ENCODE results near the gene PAQR6. TPM values are rescaled to one million over a fixed set of nuclear protein-coding genes. Genes with fewer than 3 reads are reported as not detected.

The PAQR6 gene
- total RNA-seq, 1 donor from 2014 or later = 21.5 TPM

DNA sequence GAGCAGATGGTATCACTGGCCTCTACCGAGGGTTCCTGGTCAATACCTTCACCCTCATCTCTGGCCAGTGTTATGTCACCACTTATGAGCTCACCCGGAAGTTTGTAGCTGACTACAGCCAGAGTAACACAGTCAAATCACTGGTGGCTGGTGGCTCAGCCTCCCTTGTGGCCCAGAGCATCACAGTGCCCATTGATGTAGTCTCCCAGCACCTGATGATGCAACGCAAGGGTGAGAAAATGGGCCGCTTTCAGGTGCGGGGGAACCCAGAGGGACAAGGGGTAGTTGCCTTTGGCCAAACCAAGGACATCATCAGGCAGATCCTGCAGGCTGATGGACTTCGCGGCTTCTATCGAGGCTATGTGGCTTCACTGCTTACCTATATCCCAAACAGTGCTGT lies 47.8 kb downstream of the PAQR6 start:
- H3K27ac Mint-ChIP-seq = no peak overlapping the region
- H3K27me3 Mint-ChIP-seq = no peaks in the 10 kb centered on the region
- peaks cover 5% of the 10 kb centered on the region for H3K36me3 Mint-ChIP-seq (ENCODE audit: insufficient read depth)
- no peak for DNase-seq (ENCODE audit: low spot score, unreplicated experiment)
- H3K4me3 Mint-ChIP-seq (ENCODE audit: low read depth) = no peak overlapping the region
- H3K9me3 Mint-ChIP-seq (ENCODE audit: low read depth) = no peaks in the 10 kb centered on the region
- TF ChIP-seq, protein P1, sequence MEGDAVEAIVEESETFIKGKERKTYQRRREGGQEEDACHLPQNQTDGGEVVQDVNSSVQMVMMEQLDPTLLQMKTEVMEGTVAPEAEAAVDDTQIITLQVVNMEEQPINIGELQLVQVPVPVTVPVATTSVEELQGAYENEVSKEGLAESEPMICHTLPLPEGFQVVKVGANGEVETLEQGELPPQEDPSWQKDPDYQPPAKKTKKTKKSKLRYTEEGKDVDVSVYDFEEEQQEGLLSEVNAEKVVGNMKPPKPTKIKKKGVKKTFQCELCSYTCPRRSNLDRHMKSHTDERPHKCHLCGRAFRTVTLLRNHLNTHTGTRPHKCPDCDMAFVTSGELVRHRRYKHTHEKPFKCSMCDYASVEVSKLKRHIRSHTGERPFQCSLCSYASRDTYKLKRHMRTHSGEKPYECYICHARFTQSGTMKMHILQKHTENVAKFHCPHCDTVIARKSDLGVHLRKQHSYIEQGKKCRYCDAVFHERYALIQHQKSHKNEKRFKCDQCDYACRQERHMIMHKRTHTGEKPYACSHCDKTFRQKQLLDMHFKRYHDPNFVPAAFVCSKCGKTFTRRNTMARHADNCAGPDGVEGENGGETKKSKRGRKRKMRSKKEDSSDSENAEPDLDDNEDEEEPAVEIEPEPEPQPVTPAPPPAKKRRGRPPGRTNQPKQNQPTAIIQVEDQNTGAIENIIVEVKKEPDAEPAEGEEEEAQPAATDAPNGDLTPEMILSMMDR (IDR thresholded peaks at IDR 0.05; ENCODE audit: unreplicated experiment) = no peak
- no peaks in the 10 kb centered on the region for H3K4me1 Mint-ChIP-seq (ENCODE audit: low read depth)

DNA sequence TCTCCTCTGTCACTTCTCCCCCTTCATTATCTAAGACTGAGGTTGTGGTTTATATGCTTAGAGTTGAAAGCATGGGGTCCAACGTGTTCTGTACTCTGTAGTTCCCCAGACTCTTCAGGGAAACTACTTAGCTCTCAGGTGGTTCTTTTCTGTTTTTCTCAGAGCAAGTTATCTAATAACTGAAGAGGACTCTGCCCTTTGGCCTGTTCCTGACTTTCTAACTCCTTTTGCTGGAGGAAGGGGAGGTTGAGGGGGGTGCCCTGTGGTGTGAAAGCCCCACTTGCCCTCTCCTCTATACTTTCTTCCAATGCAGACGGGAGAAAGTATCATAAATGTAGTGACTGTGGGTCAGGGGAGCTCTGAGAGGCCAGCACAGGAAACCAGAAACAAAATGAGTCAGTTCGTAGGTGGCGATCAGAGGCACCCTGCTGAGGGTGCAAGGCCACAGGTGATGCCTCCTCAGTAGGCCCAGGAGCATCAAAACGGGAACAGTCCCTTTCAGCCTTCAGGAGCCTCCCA lies 49.0 kb downstream of the PAQR6 start:
- H3K27ac Mint-ChIP-seq = no peak overlapping the region
- no peaks in the 10 kb centered on the region for H3K27me3 Mint-ChIP-seq
- DNase-seq (ENCODE audit: low spot score, unreplicated experiment) = no peak
- peaks cover 9% of the 10 kb centered on the region for H3K4me1 Mint-ChIP-seq (ENCODE audit: low read depth)
- TF ChIP-seq, protein P1 (IDR thresholded peaks at IDR 0.05; ENCODE audit: unreplicated experiment) = no peak
- no peak overlapping the region for H3K4me3 Mint-ChIP-seq (ENCODE audit: low read depth)
- peaks cover 5% of the 10 kb centered on the region for H3K36me3 Mint-ChIP-seq (ENCODE audit: insufficient read depth)
- no peaks in the 10 kb centered on the region for H3K9me3 Mint-ChIP-seq (ENCODE audit: low read depth)

DNA sequence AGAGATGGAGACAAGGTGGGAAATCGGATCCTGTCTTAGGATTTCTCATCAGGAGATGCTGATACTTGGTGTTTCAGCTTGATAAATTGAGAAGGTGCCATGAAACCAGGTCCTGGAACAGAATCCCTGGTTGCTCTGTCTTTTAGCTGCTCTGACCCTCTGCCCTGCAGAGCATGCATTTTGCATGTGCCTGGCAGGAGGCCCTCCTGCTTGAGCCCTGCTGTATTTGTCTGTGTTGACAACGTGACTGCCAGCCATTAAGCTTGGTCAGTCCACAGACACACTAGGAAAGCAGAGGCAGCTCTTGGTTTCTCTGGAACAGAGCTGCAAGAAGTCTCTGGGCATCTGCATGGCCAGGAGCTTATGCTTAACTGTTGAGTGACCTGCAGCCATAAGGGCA lies 51.4 kb downstream of the PAQR6 start:
- TF ChIP-seq, protein P1 (IDR thresholded peaks at IDR 0.05; ENCODE audit: unreplicated experiment) = no peak

DNA sequence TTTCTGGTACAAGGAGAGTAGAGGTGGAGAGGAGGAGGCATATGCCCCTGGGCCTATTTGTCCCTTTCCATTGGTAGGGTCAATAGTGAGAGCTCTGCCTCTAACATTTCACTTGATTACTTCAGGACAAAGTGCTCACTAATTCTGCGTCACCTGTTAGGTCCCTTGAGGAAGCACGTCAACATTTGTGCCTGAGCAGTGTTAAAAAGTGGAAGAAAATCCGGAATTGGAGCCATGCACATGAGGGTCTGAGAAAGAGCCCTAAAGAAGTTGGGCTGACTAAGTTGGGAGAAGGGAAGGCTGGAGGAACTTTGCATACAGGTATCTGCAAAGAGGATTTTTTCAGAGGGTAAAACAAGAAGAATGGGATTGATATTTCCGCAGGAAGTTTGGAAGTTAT lies 52.0 kb downstream of the PAQR6 start:
- DNase-seq (ENCODE audit: low spot score, unreplicated experiment) = no peak
- Mint-ChIP-seq H3K27me3 (no peaks in the 10 kb centered on the region), H3K36me3 (ENCODE audit: insufficient read depth) (peaks cover 6% of the 10 kb centered on the region), H3K9me3 (ENCODE audit: low read depth) (no peaks in the 10 kb centered on the region), H3K27ac (no peak overlapping the region), H3K4me1 (ENCODE audit: low read depth) (peaks cover 10% of the 10 kb centered on the region), H3K4me3 (ENCODE audit: low read depth) (peak overlapping the region; percentile 97)
- TF ChIP-seq, protein P1 (IDR thresholded peaks at IDR 0.05; ENCODE audit: unreplicated experiment) = no peak

More for the DNA sequence above, 51.4 kb downstream of the PAQR6 start:
- DNase-seq (ENCODE audit: low spot score, unreplicated experiment) = no peak
- H3K4me1 Mint-ChIP-seq (ENCODE audit: low read depth) = peaks cover 10% of the 10 kb centered on the region
- no peak overlapping the region for H3K27ac Mint-ChIP-seq
- H3K27me3 Mint-ChIP-seq = no peaks in the 10 kb centered on the region
- H3K4me3 Mint-ChIP-seq (ENCODE audit: low read depth) = peak overlapping the region; percentile 16
- no peaks in the 10 kb centered on the region for H3K9me3 Mint-ChIP-seq (ENCODE audit: low read depth)
- H3K36me3 Mint-ChIP-seq (ENCODE audit: insufficient read depth) = peaks cover 5% of the 10 kb centered on the region

DNA sequence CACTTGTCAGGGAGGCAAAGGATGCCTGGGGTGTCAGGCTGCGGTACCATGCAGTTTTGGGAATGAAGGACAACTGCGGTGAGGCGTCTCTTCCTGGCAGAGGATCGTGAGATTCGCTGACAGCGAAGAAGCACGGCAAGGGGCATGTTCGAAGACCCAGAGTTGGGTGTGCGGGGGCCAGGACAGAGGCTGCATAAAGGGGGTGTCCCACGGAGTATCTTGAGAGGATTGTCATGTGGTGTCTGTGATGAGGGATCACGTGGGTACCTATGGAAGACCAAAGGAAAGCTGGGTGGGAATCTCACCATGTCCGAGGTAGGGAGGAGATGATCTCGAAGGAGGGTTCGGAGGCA lies 53.6 kb downstream of the PAQR6 start:
- no peak for DNase-seq (ENCODE audit: low spot score, unreplicated experiment)
- Mint-ChIP-seq H3K4me3 (ENCODE audit: low read depth) (peak overlapping the region; percentile 97), H3K27me3 (no peaks in the 10 kb centered on the region), H3K36me3 (ENCODE audit: insufficient read depth) (peaks cover 5% of the 10 kb centered on the region), H3K27ac (peak overlapping the region; percentile 85), H3K4me1 (ENCODE audit: low read depth) (peaks cover 10% of the 10 kb centered on the region), H3K9me3 (ENCODE audit: low read depth) (peaks cover 6% of the 10 kb centered on the region)
- TF ChIP-seq, protein P1 (IDR thresholded peaks at IDR 0.05; ENCODE audit: unreplicated experiment) = no peak
